H9 (cell line): ENCODE data around the gene KHK. TPM values are rescaled to one million over a fixed set of nuclear protein-coding genes. Genes with fewer than 3 reads are reported as not detected.

Experiments
- DNase-seq: peaks from one replicate; pipeline ENCODE4 v3.0.0-alpha.2; 2017
- H2AFZ ChIP-seq: one replicate; pipeline ENCODE4 v1.6.1; 2013; ENCODE audit warnings: mild to moderate bottlenecking, low read length, control low read depth, moderate library complexity
- H2AK5ac ChIP-seq: 2 replicates; pipeline ENCODE4 v1.6.1; 2013; ENCODE audit warnings: low read length, control low read depth, mixed read lengths; ENCODE audit not compliant: insufficient read length
- H2BK120ac ChIP-seq: one replicate; pipeline ENCODE4 v1.6.1; 2013; ENCODE audit warnings: low read depth, mild to moderate bottlenecking, low read length, control low read depth, inconsistent platforms; ENCODE audit not compliant: poor library complexity, severe bottlenecking
- H2BK12ac ChIP-seq: 2 replicates; pipeline ENCODE4 v1.6.1; 2013; ENCODE audit warnings: low read length, control low read depth, mixed read lengths, low read depth; ENCODE audit not compliant: insufficient read length
- H2BK15ac ChIP-seq: 2 replicates; pipeline ENCODE4 v1.6.1; 2013; ENCODE audit warnings: low read depth, low read length, control low read depth
- H2BK20ac ChIP-seq: one replicate; pipeline ENCODE4 v1.6.1; 2013; ENCODE audit warnings: low read depth, mild to moderate bottlenecking, low read length, control low read depth, inconsistent platforms; ENCODE audit not compliant: poor library complexity, severe bottlenecking
- H2BK5ac ChIP-seq: 2 replicates; pipeline ENCODE4 v1.6.1; 2013; ENCODE audit warnings: low read length, control low read depth, mixed read lengths; ENCODE audit not compliant: insufficient read length
- H3K14ac ChIP-seq: 2 replicates; pipeline ENCODE4 v1.6.1; 2013; ENCODE audit warnings: low read length, control low read depth; ENCODE audit not compliant: insufficient read depth
- H3K18ac ChIP-seq: 2 replicates; pipeline ENCODE4 v1.6.1; 2013; ENCODE audit warnings: low read depth, mild to moderate bottlenecking, mixed read lengths, low read length, control low read depth; ENCODE audit not compliant: insufficient read length
- H3K23ac ChIP-seq: 2 replicates; pipeline ENCODE4 v1.6.1; 2013; ENCODE audit warnings: low read length, control low read depth, mixed read lengths, low read depth; ENCODE audit not compliant: insufficient read length
- H3K23me2 ChIP-seq: 2 replicates; pipeline ENCODE4 v1.6.1; 2013; ENCODE audit warnings: low read depth, mild to moderate bottlenecking, mixed read lengths, low read length, control low read depth; ENCODE audit not compliant: insufficient read length, poor library complexity, severe bottlenecking
- H3K27ac ChIP-seq: 2 replicates; pipeline ENCODE4 v1.5.1; 2013; ENCODE audit warnings: low read length, control low read depth, mixed read lengths, low read depth; ENCODE audit not compliant: insufficient read length
- H3K27me3 ChIP-seq: 2 replicates; pipeline ENCODE4 v1.6.1; 2013; ENCODE audit warnings: low read length, control low read depth, inconsistent platforms; ENCODE audit not compliant: insufficient read depth
- H3K4ac ChIP-seq: 2 replicates; pipeline ENCODE4 v1.6.1; 2013; ENCODE audit warnings: low read depth, mild to moderate bottlenecking, control low read depth, inconsistent platforms, low read length, moderate library complexity
- H3K4me1 ChIP-seq: 2 replicates; pipeline ENCODE4 v1.6.1; 2013; ENCODE audit warnings: low read length, control low read depth, inconsistent platforms; ENCODE audit not compliant: insufficient read depth
- H3K4me2 ChIP-seq: 2 replicates; pipeline ENCODE4 v1.6.1; 2013; ENCODE audit warnings: low read length, control low read depth, mixed read lengths; ENCODE audit not compliant: insufficient read length, insufficient read depth
- H3K56ac ChIP-seq: 2 replicates; pipeline ENCODE4 v1.6.1; 2013; ENCODE audit warnings: low read depth, mild to moderate bottlenecking, mixed read lengths, low read length, control low read depth; ENCODE audit not compliant: insufficient read length
- H3K79me1 ChIP-seq: 2 replicates; pipeline ENCODE4 v1.6.1; 2013; ENCODE audit warnings: low read depth, mild to moderate bottlenecking, moderate library complexity, low read length, control low read depth, inconsistent platforms; ENCODE audit not compliant: insufficient read depth, poor library complexity, severe bottlenecking
- H3K79me2 ChIP-seq: 2 replicates; pipeline ENCODE4 v1.6.1; 2013; ENCODE audit warnings: low read length, control low read depth, inconsistent platforms; ENCODE audit not compliant: insufficient read depth
- H3K9ac ChIP-seq: 2 replicates; pipeline ENCODE4 v1.6.1; 2013; ENCODE audit warnings: low read length, control low read depth, mixed read lengths; ENCODE audit not compliant: insufficient read length; ENCODE audit errors: extremely low read depth
- H3K9me3 ChIP-seq: one replicate; pipeline ENCODE4 v1.6.1; 2013; ENCODE audit warnings: low read depth, low read length, inconsistent platforms; ENCODE audit not compliant: control insufficient read depth
- H3T11ph ChIP-seq: one replicate; pipeline ENCODE4 v1.6.1; 2013; ENCODE audit warnings: mild to moderate bottlenecking, low read length, control low read depth, inconsistent platforms
- H4K20me1 ChIP-seq: one replicate; pipeline ENCODE4 v1.6.1; 2013; ENCODE audit not compliant: control insufficient read depth, insufficient read length, insufficient read depth
- H4K5ac ChIP-seq: 2 replicates; pipeline ENCODE4 v1.6.1; 2013; ENCODE audit warnings: low read depth, mild to moderate bottlenecking, mixed read lengths, low read length, control low read depth; ENCODE audit not compliant: insufficient read length
- H4K8ac ChIP-seq: replicated peaks from 2 replicates; pipeline ENCODE4 v1.6.1; 2013; ENCODE audit warnings: low read length, control low read depth, mixed read lengths, low read depth; ENCODE audit not compliant: insufficient read length
- H4K91ac ChIP-seq: 2 replicates; pipeline ENCODE4 v1.6.1; 2013; ENCODE audit warnings: low read depth, mild to moderate bottlenecking, moderate library complexity, mixed read lengths, low read length, control low read depth; ENCODE audit not compliant: insufficient read length
- H3K27ac Mint-ChIP-seq, 3 experiments: 2 replicates in 2 of 3; 3 replicates in 1 of 3; pipeline ENCODE4 v1.8.0; 2020 to 2021; ENCODE audit warnings: mixed read lengths in 3 of 3, mild to moderate bottlenecking in 1 of 3, moderate library complexity in 1 of 3
- H3K27me3 Mint-ChIP-seq: 2 replicates; pipeline ENCODE4 v1.8.0; 2021; ENCODE audit warnings: low read depth, mild to moderate bottlenecking, moderate library complexity, mixed read lengths
- H3K36me3 Mint-ChIP-seq, 3 experiments: 2 replicates in 2 of 3; 3 replicates in 1 of 3; pipeline ENCODE4 v1.8.0; 2020 to 2021; ENCODE audit warnings: low read depth in 3 of 3, mixed read lengths in 3 of 3; ENCODE audit not compliant: insufficient read depth in 1 of 3
- H3K4me1 Mint-ChIP-seq, 2 experiments: 2 replicates each; pipeline ENCODE4 v1.8.0; 2020; ENCODE audit warnings: mixed read lengths in 2 of 2
- H3K4me3 Mint-ChIP-seq, 2 experiments: 2 replicates in 1 of 2; 3 replicates in 1 of 2; pipeline ENCODE4 v1.8.0; 2020 to 2021; ENCODE audit warnings: mild to moderate bottlenecking in 2 of 2, mixed read lengths in 2 of 2, moderate library complexity in 1 of 2
- H3K9me3 Mint-ChIP-seq, 2 experiments: 2 replicates in 1 of 2; 3 replicates in 1 of 2; pipeline ENCODE4 v1.8.0; 2020; ENCODE audit warnings: mild to moderate bottlenecking in 2 of 2, mixed read lengths in 2 of 2, moderate library complexity in 1 of 2
- CTCF ChIP-seq: fragments of 200-600 bp; sonication (generic); conservative IDR thresholded peaks from 3 replicates; pipeline ENCODE4 v1.8.0; 2021; ENCODE audit warnings: antibody characterized with exemption, mild to moderate bottlenecking
- WGBS: extraction: QIAGEN DNeasy Blood & Tissue Kit; methylation state at CpG from one replicate; pipeline ENCODE4 v1.1.7; 2013; ENCODE audit warnings: missing lambda C conversion rate, low lambda C conversion rate, mixed read lengths; ENCODE audit not compliant: insufficient read length; ENCODE audit errors: extremely low coverage; 5-methylcytosine and 5-hydroxymethylcytosine counted together
- total RNA-seq: library from RNA; stranded (reverse); gene quantifications from 2 replicates; pipeline ENCODE4 v1.2.1, GENCODE V29; 2021

KHK gene
- total RNA-seq, 1 experiment from 2014 or later = 12.1 TPM

- H3K4me3 Mint-ChIP-seq = no peak overlapping the region
- WGBS = no CpG with 5 or more reads among the region's 9 CpGs
- H3K9me3 Mint-ChIP-seq = no peaks in the 10 kb centered on the region
Observed at GRCh38 chr2:27127883-27128667, 41.5 kb downstream of the KHK start.

More at GRCh38 chr2:27127883-27128667, 41.5 kb downstream of the KHK start:
- Histone ChIP-seq H3K4ac (no peak overlapping the region), H3K4me2 (no peak overlapping the region), H4K91ac (no peak overlapping the region), H3K23ac (no peak overlapping the region), H4K20me1 (peaks cover 2% of the 10 kb centered on the region), H4K5ac (no peak overlapping the region), H2AFZ (no peak overlapping the region), H3K9ac (no peak overlapping the region), H3K27me3 (peaks cover 2% of the 10 kb centered on the region; the same call in 1 of the 2 replicates), H3K23me2 (peaks cover 4% of the 10 kb centered on the region), H3T11ph (no peak overlapping the region), H2BK15ac (no peak overlapping the region), H2AK5ac (no peak overlapping the region), H4K8ac (no peak overlapping the region), H3K9me3 (no peaks in the 10 kb centered on the region), H2BK20ac (no peak overlapping the region), H3K14ac (no peak overlapping the region), H2BK12ac (no peak overlapping the region), H2BK120ac (no peak overlapping the region), H3K27ac (no peak overlapping the region), H3K79me1 (peaks cover 4% of the 10 kb centered on the region), H3K4me1 (no peaks in the 10 kb centered on the region; the same call in 1 of the 2 replicates), H3K79me2 (no peaks in the 10 kb centered on the region), H3K56ac (no peak overlapping the region), H2BK5ac (no peak overlapping the region), H3K18ac (no peak overlapping the region)
- TF ChIP-seq CTCF = no peak
- DNase-seq = no peak
- peaks cover 8 to 35% (median 31%) of the 10 kb centered on the region in 3 experiments for H3K36me3 Mint-ChIP-seq
- H3K27ac Mint-ChIP-seq = no peak overlapping the region
- peaks cover 8 to 13% of the 10 kb centered on the region in 2 experiments for H3K4me1 Mint-ChIP-seq
- peaks cover 11% of the 10 kb centered on the region for H3K27me3 Mint-ChIP-seq
